Stimulated activated CD8-positive, alpha-beta memory T cell treated with anti-CD3 and anti-CD28 coated beads, Interleukin-2, amount 100 ng/mL, for 48 hours (primary cell): ENCODE results near the gene OLFM3.

Experiments used
- DNase-seq, 2 donors: peaks; one replicate each; pipeline ENCODE4 v3.0.0-alpha.2; 2020; ENCODE audit warnings: low read depth in 2 of 2

Gene OLFM3

GRCh38 chr1:101945884-101946283, 50.8 kb downstream of the OLFM3 start:
- DNase-seq: no peak

GRCh38 chr1:101943237-101943636, 53.5 kb downstream of the OLFM3 start:
- DNase-seq: no peak

- no peak for DNase-seq
These were observed 54.1 kb downstream of the OLFM3 start for GRCh38 chr1:101942516-101943193.

- no peak for DNase-seq
These were observed 58.0 kb downstream of the OLFM3 start for GRCh38 chr1:101938681-101939080.

GRCh38 chr1:101929343-101929742, 67.4 kb downstream of the OLFM3 start:
- DNase-seq: no peak

GRCh38 chr1:101928829-101929228, 67.9 kb downstream of the OLFM3 start:
- no peak for DNase-seq

- no peak for DNase-seq
These were observed 72.0 kb downstream of the OLFM3 start for GRCh38 chr1:101924700-101925099.

- no peak for DNase-seq
These were observed 76.1 kb downstream of the OLFM3 start for GRCh38 chr1:101920577-101920976.

- DNase-seq: no peak
These were observed 78.4 kb downstream of the OLFM3 start for GRCh38 chr1:101918277-101918676.

- DNase-seq: no peak
These were observed 81.1 kb downstream of the OLFM3 start for GRCh38 chr1:101915597-101915996.

- DNase-seq: no peak
These were observed 82.1 kb downstream of the OLFM3 start for GRCh38 chr1:101914473-101915242.

GRCh38 chr1:101911894-101912293, 84.8 kb downstream of the OLFM3 start:
- DNase-seq: no peak

GRCh38 chr1:101908980-101909379, 87.7 kb downstream of the OLFM3 start:
- DNase-seq: no peak

GRCh38 chr1:101907264-101907663, 89.5 kb downstream of the OLFM3 start:
- DNase-seq: no peak

GRCh38 chr1:101905283-101905835, 91.4 kb downstream of the OLFM3 start:
- DNase-seq: no peak

GRCh38 chr1:101902199-101902598, 94.5 kb downstream of the OLFM3 start:
- no peak for DNase-seq

GRCh38 chr1:101898137-101898536, 98.6 kb downstream of the OLFM3 start:
- DNase-seq: no peak

GRCh38 chr1:101884621-101885020, 112.1 kb downstream of the OLFM3 start:
- no peak for DNase-seq

- DNase-seq: no peak
These were observed 120.8 kb downstream of the OLFM3 start for GRCh38 chr1:101875891-101876290.

- DNase-seq: no peak
These were observed 123.1 kb downstream of the OLFM3 start for GRCh38 chr1:101873672-101874071.

- no peak for DNase-seq
These were observed 136.8 kb downstream of the OLFM3 start for GRCh38 chr1:101859941-101860340.

- DNase-seq: no peak
These were observed 142.5 kb downstream of the OLFM3 start for GRCh38 chr1:101854271-101854670.

GRCh38 chr1:101852936-101853335, 143.8 kb downstream of the OLFM3 start:
- DNase-seq: no peak
